Smooth muscle cell of the brain vasculature (primary cell): Measurements from ENCODE around the gene B9D2.
"Not testable (repeated sequence)": the region's sequence is repeated elsewhere in the genome, so short reads cannot be mapped to it uniquely, and the experiment has no call there.

Experiments used
- DNase-seq: peaks from one replicate; pipeline ENCODE4 v3.0.0-alpha.2; 2012; ENCODE audit warnings: low read depth, low spot score

The B9D2 gene

GRCh38 chr19:41363753-41364523, at the start of gene B9D2:
Gene B9D2 (minus strand): TSS chr19:41364149. CDS start chr19:41363519, 630 bp downstream.
- DNase-seq = peak; percentile 97

- no peak for DNase-seq
Measured at GRCh38 chr19:41412953-41413352, 49.0 kb upstream of the B9D2 start.

GRCh38 chr19:41411968-41412265, 48.0 kb upstream of the B9D2 start:
- DNase-seq = no peak

GRCh38 chr19:41411100-41411967, 47.4 kb upstream of the B9D2 start:
- DNase-seq = no peak

- no peak for DNase-seq
Measured at GRCh38 chr19:41410336-41411054, 46.5 kb upstream of the B9D2 start.

GRCh38 chr19:41409288-41409687, 45.3 kb upstream of the B9D2 start:
- DNase-seq = no peak

- not testable (repeated sequence) for DNase-seq
Measured at GRCh38 chr19:41408846-41409245, 44.9 kb upstream of the B9D2 start.

GRCh38 chr19:41408256-41408655, 44.3 kb upstream of the B9D2 start:
- no peak for DNase-seq

- DNase-seq = no peak
Measured at GRCh38 chr19:41407271-41407670, 43.3 kb upstream of the B9D2 start.

- DNase-seq = no peak
Measured at GRCh38 chr19:41405776-41406175, 41.8 kb upstream of the B9D2 start.

- no peak for DNase-seq
Measured at GRCh38 chr19:41403181-41403970, 39.4 kb upstream of the B9D2 start.

GRCh38 chr19:41402010-41402409, 38.1 kb upstream of the B9D2 start:
- no peak for DNase-seq

- DNase-seq = no peak
Measured at GRCh38 chr19:41401483-41401882, 37.5 kb upstream of the B9D2 start.

- DNase-seq = no peak
Measured at GRCh38 chr19:41399525-41399924, 35.6 kb upstream of the B9D2 start.

GRCh38 chr19:41399091-41399490, 35.1 kb upstream of the B9D2 start:
- DNase-seq = no peak

GRCh38 chr19:41398598-41398997, 34.6 kb upstream of the B9D2 start:
- no peak for DNase-seq

GRCh38 chr19:41398050-41398418, 34.1 kb upstream of the B9D2 start:
- no peak for DNase-seq

GRCh38 chr19:41397086-41398049, 33.4 kb upstream of the B9D2 start, which contains the start of the genes BCKDHA and EXOSC5:
Gene BCKDHA (plus strand): TSS chr19:41397818. CDS start chr19:41397828, 10 bp downstream.
Gene EXOSC5 (minus strand): TSS chr19:41397359. CDS start chr19:41397328, 31 bp downstream.
- DNase-seq = peak; percentile 100

GRCh38 chr19:41395355-41395754, 31.4 kb upstream of the B9D2 start:
- no peak for DNase-seq

GRCh38 chr19:41392775-41393174, 28.8 kb upstream of the B9D2 start:
- DNase-seq = no peak
